Panc1 (cell line): Measurements from ENCODE around the gene TP53BP1. TPM values are rescaled to one million over a fixed set of nuclear protein-coding genes. Genes with fewer than 3 reads are reported as not detected.

Experiments used
- ATAC-seq: fragments of 200-7000 bp; cut with Tn5 transposase; 2 replicates; pipeline ENCODE4 v1.9.1; 2020; ENCODE audit warnings: mild to moderate bottlenecking, moderate library complexity
- BruUV-seq: library from RNA; stranded (reverse); fragments of 400-500 nt; replicated peaks from 2 replicates; lab custom pipeline; 2021; lab: Mats Ljungman, UMichigan
- CTCF ChIA-PET: fragments of 300-600 bp; sonication (Branson Sonifier 250); formaldehyde crosslinking; loops from one replicate; lab custom pipeline; 2022; ENCODE audit warnings: antibody characterized with exemption; lab: Charles Lee
- POLR2A ChIA-PET: fragments of 300-600 bp; sonication (Branson Sonifier 250); formaldehyde crosslinking; loops from one replicate; lab custom pipeline; 2022; ENCODE audit warnings: antibody characterized with exemption; lab: Charles Lee
- DNase-seq: peaks from one replicate; pipeline ENCODE4 v3.0.0-alpha.2; 2010; ENCODE audit warnings: low read depth, low spot score
- H3K27ac ChIP-seq: 2 replicates; pipeline ENCODE4 v1.5.1; 2011; ENCODE audit warnings: mild to moderate bottlenecking, low read length, inconsistent platforms
- H3K27me3 ChIP-seq: fragments of 200-500 bp; sonication (Bioruptor generic); 2 replicates; pipeline ENCODE4 v1.6.0; 2014; ENCODE audit warnings: low read length, inconsistent platforms; ENCODE audit not compliant: control insufficient read depth, insufficient read depth
- H3K36me3 ChIP-seq: fragments of 200-500 bp; sonication (Bioruptor generic); 2 replicates; pipeline ENCODE4 v1.5.1; 2014; ENCODE audit warnings: inconsistent platforms, mild to moderate bottlenecking, low read length, moderate library complexity; ENCODE audit not compliant: control insufficient read depth, insufficient read depth
- H3K4me1 ChIP-seq: 2 replicates; pipeline ENCODE4 v1.5.1; 2011; ENCODE audit warnings: inconsistent platforms, mild to moderate bottlenecking, low read length, moderate library complexity; ENCODE audit not compliant: control insufficient read depth, insufficient read depth
- H3K4me3 ChIP-seq, 2 experiments: 2 replicates each; pipeline ENCODE4 v1.5.1; 2011 to 2012; ENCODE audit warnings: low read depth in 2 of 2, low read length in 2 of 2, mild to moderate bottlenecking in 2 of 2, inconsistent platforms in 1 of 2, moderate library complexity in 1 of 2
- H3K9me3 ChIP-seq: fragments of 200-500 bp; sonication (Bioruptor generic); 2 replicates; pipeline ENCODE4 v1.5.1; 2014; ENCODE audit warnings: low read depth, mild to moderate bottlenecking, inconsistent platforms, low read length, moderate library complexity; ENCODE audit not compliant: control insufficient read depth, insufficient read depth
- CTCF ChIP-seq: fragments of 450-650 bp; IDR thresholded peaks from 2 replicates; pipeline ENCODE4 v1.5.1; 2017; ENCODE audit warnings: mild to moderate bottlenecking
- POLR2AphosphoS5 ChIP-seq: IDR thresholded peaks from 2 replicates; pipeline ENCODE4 v1.6.1; 2012; ENCODE audit warnings: mild to moderate bottlenecking, low read depth, low read length, moderate library complexity
- SIN3A ChIP-seq: IDR thresholded peaks from 2 replicates; pipeline ENCODE4 v1.6.1; 2012; ENCODE audit warnings: low read depth, mild to moderate bottlenecking, low read length, moderate library complexity, borderline replicate concordance; ENCODE audit not compliant: insufficient read depth
- TCF7L2 ChIP-seq: IDR thresholded peaks from 2 replicates; pipeline ENCODE4 v1.6.1; 2011; ENCODE audit warnings: mild to moderate bottlenecking, low read depth, low read length, inconsistent platforms
- in situ Hi-C: cut with HindIII; loops from 2 replicates; pipeline ENCODE4 v1.10.0; 2016; ENCODE audit warnings: low sequenced_read_pairs, low pct_unique_long_range_greater_than_20kb
- intact Hi-C: fragments of 100-400 bp; cut with micrococcal nuclease; formaldehyde crosslinking; loops from one replicate; pipeline ENCODE4 v1.10.0; 2022; ENCODE audit not compliant: unreplicated experiment
- total RNA-seq: library from RNA; stranded (reverse); gene quantifications from one replicate; pipeline ENCODE4 v1.2.1, GENCODE V29; 2021; ENCODE audit not compliant: unreplicated experiment
- TF ChIP-seq, protein P1 (sequence below), 2 experiments: IDR thresholded peaks; 2 replicates each; pipeline ENCODE4 v1.6.1; 2011 to 2012; ENCODE audit warnings: low read depth in 2 of 2, control low read depth in 1 of 2, low read length in 1 of 2, mild to moderate bottlenecking in 1 of 2, moderate library complexity in 1 of 2; ENCODE audit not compliant: insufficient read depth in 1 of 2

Gene TP53BP1
- total RNA-seq, 1 experiment from 2014 or later: 80.3 TPM

GRCh38 chr15:43515741-43516140 is 22.8 kb upstream of the TP53BP1 start:
- Histone ChIP-seq H3K9me3 (no peaks in the 10 kb centered on the region), H3K27me3 (no peaks in the 10 kb centered on the region; the same call in 1 of the 2 replicates), H3K4me3 (no peak overlapping the region), H3K27ac (no peak overlapping the region), H3K36me3 (no peaks in the 10 kb centered on the region), H3K4me1 (peaks cover 11% of the 10 kb centered on the region; the same call in 1 of the 2 replicates)
- no TSS peak for BruUV-seq
- TF ChIP-seq SIN3A (no peak), CTCF (no peak), TCF7L2 (no peak), POLR2AphosphoS5 (no peak)
- TF ChIP-seq, protein P1, sequence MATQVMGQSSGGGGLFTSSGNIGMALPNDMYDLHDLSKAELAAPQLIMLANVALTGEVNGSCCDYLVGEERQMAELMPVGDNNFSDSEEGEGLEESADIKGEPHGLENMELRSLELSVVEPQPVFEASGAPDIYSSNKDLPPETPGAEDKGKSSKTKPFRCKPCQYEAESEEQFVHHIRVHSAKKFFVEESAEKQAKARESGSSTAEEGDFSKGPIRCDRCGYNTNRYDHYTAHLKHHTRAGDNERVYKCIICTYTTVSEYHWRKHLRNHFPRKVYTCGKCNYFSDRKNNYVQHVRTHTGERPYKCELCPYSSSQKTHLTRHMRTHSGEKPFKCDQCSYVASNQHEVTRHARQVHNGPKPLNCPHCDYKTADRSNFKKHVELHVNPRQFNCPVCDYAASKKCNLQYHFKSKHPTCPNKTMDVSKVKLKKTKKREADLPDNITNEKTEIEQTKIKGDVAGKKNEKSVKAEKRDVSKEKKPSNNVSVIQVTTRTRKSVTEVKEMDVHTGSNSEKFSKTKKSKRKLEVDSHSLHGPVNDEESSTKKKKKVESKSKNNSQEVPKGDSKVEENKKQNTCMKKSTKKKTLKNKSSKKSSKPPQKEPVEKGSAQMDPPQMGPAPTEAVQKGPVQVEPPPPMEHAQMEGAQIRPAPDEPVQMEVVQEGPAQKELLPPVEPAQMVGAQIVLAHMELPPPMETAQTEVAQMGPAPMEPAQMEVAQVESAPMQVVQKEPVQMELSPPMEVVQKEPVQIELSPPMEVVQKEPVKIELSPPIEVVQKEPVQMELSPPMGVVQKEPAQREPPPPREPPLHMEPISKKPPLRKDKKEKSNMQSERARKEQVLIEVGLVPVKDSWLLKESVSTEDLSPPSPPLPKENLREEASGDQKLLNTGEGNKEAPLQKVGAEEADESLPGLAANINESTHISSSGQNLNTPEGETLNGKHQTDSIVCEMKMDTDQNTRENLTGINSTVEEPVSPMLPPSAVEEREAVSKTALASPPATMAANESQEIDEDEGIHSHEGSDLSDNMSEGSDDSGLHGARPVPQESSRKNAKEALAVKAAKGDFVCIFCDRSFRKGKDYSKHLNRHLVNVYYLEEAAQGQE (IDR thresholded peaks at IDR 0.05; ENCODE audit: insufficient read depth in 1 of 2, low read depth in 2 of 2, low read length in 1 of 2): no peak
- DNase-seq: no peak
- in situ Hi-C loops (no loop called here), intact Hi-C loops (no loop called here)
- ChIA-PET CTCF (interaction anchor here (0.8 kb wide), 1 partner anchor 96 kb away, joined by 3 read pairs; no protein-coding TSS in a partner anchor), POLR2A (no interaction called here)
- ATAC-seq: no peak

DNA sequence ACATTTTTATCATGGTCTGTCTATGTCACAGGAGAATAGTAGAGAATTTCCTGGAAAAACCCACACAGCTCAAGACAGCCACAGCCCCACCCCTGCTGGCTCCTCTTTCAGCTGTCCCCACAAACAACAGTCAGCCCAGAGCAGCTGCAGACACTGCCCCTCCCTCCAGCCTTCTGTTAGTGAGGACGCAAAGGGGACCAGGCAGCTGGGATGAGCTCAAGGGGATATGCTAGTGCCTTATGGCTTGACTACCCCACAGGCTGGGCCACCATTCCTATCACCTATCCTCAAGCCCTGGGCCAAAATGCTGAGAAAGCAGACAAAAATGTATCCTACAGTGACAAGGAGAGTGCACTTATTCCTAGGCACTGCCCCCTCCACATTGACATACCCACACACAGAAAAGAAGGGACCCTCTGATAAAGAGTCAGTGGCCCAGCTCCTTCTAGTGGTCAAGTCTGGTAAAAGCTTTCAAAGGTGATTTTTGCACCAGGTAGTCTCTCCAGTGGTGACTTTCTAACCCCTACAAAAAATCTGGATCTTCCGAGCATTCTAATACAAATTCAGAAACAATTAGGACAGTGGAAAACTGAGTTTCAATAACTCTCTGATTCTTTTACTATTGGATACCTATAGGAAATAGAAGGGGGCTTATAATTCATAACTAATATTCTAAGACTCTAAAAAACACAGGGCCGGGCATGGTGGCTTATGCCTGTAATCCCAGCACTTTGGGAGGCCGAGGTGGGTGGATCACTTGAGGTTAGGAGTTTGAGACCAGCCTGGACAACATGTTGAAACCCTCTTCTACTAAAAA is 21.5 kb upstream of the TP53BP1 start:
- H3K27me3 ChIP-seq: no peaks in the 10 kb centered on the region; the same call in 1 of the 2 replicates
- POLR2A ChIA-PET: interaction anchor here (1.2 kb wide), 1 partner anchor 29 kb away, joined by 7 read pairs; no protein-coding TSS in a partner anchor
- no peak overlapping the region for H3K4me3 ChIP-seq
- ATAC-seq (no peak), DNase-seq (no peak)
- CTCF ChIA-PET: interaction anchor here (0.5 to 1.2 kb wide), 7 partner anchors 12 to 319 kb away, joined by 3 to 4 read pairs (median 3); no protein-coding TSS in a partner anchor
- in situ Hi-C loops (no loop called here), intact Hi-C loops (no loop called here)
- no peak overlapping the region for H3K27ac ChIP-seq
- H3K4me1 ChIP-seq: peaks cover 11% of the 10 kb centered on the region; the same call in 1 of the 2 replicates
- H3K36me3 ChIP-seq: no peaks in the 10 kb centered on the region
- no TSS peak for BruUV-seq
- TF ChIP-seq CTCF (peak; percentile 86), SIN3A (no peak)
- no peaks in the 10 kb centered on the region for H3K9me3 ChIP-seq
